HepG2 (cell line): ENCODE data around the gene LSM12. TPM values are rescaled to one million over a fixed set of nuclear protein-coding genes. Genes with fewer than 3 reads are reported as not detected.

ENCODE experiments used
- ATAC-seq: fragments of 200-7000 bp; cut with Tn5 transposase; 3 replicates; pipeline ENCODE4 v1.9.1; 2020; ENCODE audit warnings: mild to moderate bottlenecking, moderate library complexity
- BruUV-seq: library from RNA; stranded (reverse); fragments of 400-500 nt; replicated peaks from 2 replicates; lab custom pipeline; 2021; lab: Mats Ljungman, UMichigan
- CTCF ChIA-PET: fragments of 300-600 bp; formaldehyde crosslinking; extraction: SDS; loops from one replicate; lab custom pipeline; 2021; ENCODE audit warnings: low total read pairs, inconsistent platforms, low intra/inter-chr PET ratio; lab: Yijun Ruan, JAX
- POLR2A ChIA-PET: fragments of 350-600 bp; sonication (Branson Sonifier 250); formaldehyde crosslinking; loops from one replicate; lab custom pipeline; 2020; ENCODE audit warnings: antibody characterized with exemption, inconsistent platforms; lab: Yijun Ruan, JAX
- DNase-seq: peaks from one replicate; pipeline ENCODE4 v3.0.0-alpha.2; 2015; ENCODE audit warnings: low spot score
- FAIRE-seq: peaks from 3 replicates; lab custom pipeline; 2011; peaks lifted over from hg19 to GRCh38; lab: Jason Lieb, UNC
- H2AFZ ChIP-seq: one replicate; pipeline ENCODE4 v1.6.1; 2011; ENCODE audit warnings: low read length, inconsistent platforms
- H3K27ac ChIP-seq: fragments of 300-600 bp; 3 replicates; pipeline ENCODE4 v1.8.0; 2011; ENCODE audit warnings: mixed run types, mild to moderate bottlenecking, mixed read lengths, low read length, inconsistent platforms; ENCODE audit not compliant: insufficient read depth; ENCODE audit errors: extremely low read length
- H3K27me3 ChIP-seq, 2 experiments: fragments of 200-600 bp in 1 of 2; 2 replicates in 1 of 2; 3 replicates in 1 of 2; pipeline versions ENCODE4 v1.6.0 to v1.8.0; 2011; ENCODE audit warnings: low read length in 2 of 2, mild to moderate bottlenecking in 2 of 2, moderate library complexity in 2 of 2, inconsistent platforms in 1 of 2; ENCODE audit not compliant: insufficient read depth in 2 of 2, control insufficient read depth in 1 of 2
- H3K36me3 ChIP-seq, 2 experiments: fragments of 200-600 bp in 1 of 2; replicated peaks in 1 of 2; 2 replicates in 1 of 2; 3 replicates in 1 of 2; pipeline versions ENCODE4 v1.5.1 to v1.8.0; 2011; ENCODE audit warnings: low read length in 2 of 2, inconsistent platforms in 1 of 2; ENCODE audit not compliant: insufficient read depth in 2 of 2, control insufficient read depth in 1 of 2
- H3K4me1 ChIP-seq: 2 replicates; pipeline ENCODE4 v1.5.1; 2012; ENCODE audit warnings: low read length, inconsistent platforms; ENCODE audit not compliant: insufficient read depth
- H3K4me2 ChIP-seq: 2 replicates; pipeline ENCODE4 v1.6.0; 2011; ENCODE audit warnings: low read depth, low read length, inconsistent platforms
- H3K4me3 ChIP-seq, 3 experiments: fragments of 200-600 bp in 1 of 3; sonication (generic), shearing (Covaris generic) in 1 of 3; replicated peaks in 1 of 3; 2 replicates each; pipeline ENCODE4 v1.5.1; 2011 to 2016; ENCODE audit warnings: low read length in 3 of 3, inconsistent platforms in 2 of 3, low read depth in 2 of 3, mild to moderate bottlenecking in 2 of 3, control low read depth in 1 of 3, mixed read lengths in 1 of 3; ENCODE audit not compliant: insufficient read depth in 1 of 3
- H3K79me2 ChIP-seq: one replicate; pipeline ENCODE4 v1.6.1; 2011; ENCODE audit warnings: low read length, inconsistent platforms; ENCODE audit not compliant: insufficient read depth
- H3K9ac ChIP-seq: 2 replicates; pipeline ENCODE4 v1.6.0; 2011; ENCODE audit warnings: mild to moderate bottlenecking, low read depth, low read length, inconsistent platforms; ENCODE audit not compliant: insufficient read depth
- H3K9me3 ChIP-seq: 2 replicates; pipeline ENCODE4 v1.5.1; 2012; ENCODE audit warnings: mild to moderate bottlenecking, low read length
- H4K20me1 ChIP-seq: 2 replicates; pipeline ENCODE4 v1.6.0; 2011; ENCODE audit warnings: inconsistent platforms, mild to moderate bottlenecking, low read length, moderate library complexity; ENCODE audit not compliant: insufficient read depth
- CBFB ChIP-seq: sonication (generic); formaldehyde crosslinking; IDR thresholded peaks from 2 replicates; pipeline ENCODE4 v1.4.0; 2020; ENCODE audit warnings: missing genetic modification reagents
- EED ChIP-seq: sonication (generic); formaldehyde crosslinking; IDR thresholded peaks from 2 replicates; pipeline ENCODE4 v1.5.0; 2020; ENCODE audit warnings: mild to moderate bottlenecking, missing genetic modification reagents
- FOXK2 ChIP-seq: fragments of 450-650 bp; IDR thresholded peaks from 2 replicates; pipeline ENCODE4 v1.6.1; 2016
- NPAS2 ChIP-seq: sonication (generic); formaldehyde crosslinking; IDR thresholded peaks from 2 replicates; pipeline ENCODE4 v1.8.0; 2022; ENCODE audit warnings: mild to moderate bottlenecking, missing genetic modification reagents, borderline replicate concordance
- PATZ1 ChIP-seq: sonication (generic); formaldehyde crosslinking; IDR thresholded peaks from 2 replicates; pipeline ENCODE4 v1.4.0; 2020; ENCODE audit warnings: missing genetic modification reagents
- RBM39 ChIP-seq: fragments of 200-400 bp; formaldehyde crosslinking; IDR thresholded peaks from one replicate; pipeline ENCODE4 v1.6.1; 2018; ENCODE audit warnings: antibody characterized with exemption, mild to moderate bottlenecking, low read depth, low read length; ENCODE audit not compliant: poor library complexity, severe bottlenecking
- SMAD1 ChIP-seq: sonication (generic); formaldehyde crosslinking; IDR thresholded peaks from 2 replicates; pipeline ENCODE4 v1.4.0; 2020; ENCODE audit warnings: missing genetic modification reagents, low read depth, mild to moderate bottlenecking, borderline replicate concordance
- SMC3 ChIP-seq: IDR thresholded peaks from 2 replicates; pipeline ENCODE4 v1.6.1; 2011; ENCODE audit warnings: low read length, improper control_type of control experiment
- TARDBP ChIP-seq: sonication (generic); formaldehyde crosslinking; IDR thresholded peaks from 2 replicates; pipeline ENCODE4 v1.8.0; 2022; ENCODE audit warnings: mild to moderate bottlenecking, missing genetic modification reagents
- TBX2 ChIP-seq: sonication (generic); formaldehyde crosslinking; IDR thresholded peaks from 2 replicates; pipeline ENCODE4 v1.5.0; 2020; ENCODE audit warnings: missing genetic modification reagents, mild to moderate bottlenecking, borderline replicate concordance
- XRCC5 ChIP-seq: fragments of 200-400 bp; formaldehyde crosslinking; optimal IDR thresholded peaks from 2 replicates; pipeline ENCODE3; 2017; ENCODE audit warnings: mild to moderate bottlenecking, low read length
- ZBTB7B ChIP-seq: sonication (generic); formaldehyde crosslinking; IDR thresholded peaks from 2 replicates; pipeline ENCODE4 v1.4.0; 2020; ENCODE audit warnings: missing genetic modification reagents
- ZNF121 ChIP-seq: sonication (generic); formaldehyde crosslinking; IDR thresholded peaks from 2 replicates; pipeline ENCODE4 v1.5.0; 2020; ENCODE audit warnings: mild to moderate bottlenecking, missing genetic modification reagents
- ZNF557 ChIP-seq: sonication (generic); formaldehyde crosslinking; IDR thresholded peaks from 2 replicates; pipeline ENCODE4 v1.4.0; 2020; ENCODE audit warnings: missing genetic modification reagents
- ZNF572 ChIP-seq: sonication (generic); formaldehyde crosslinking; IDR thresholded peaks from 2 replicates; pipeline ENCODE4 v1.5.1; 2020; ENCODE audit warnings: mild to moderate bottlenecking, missing genetic modification reagents
- ZNF687 ChIP-seq: sonication (generic); formaldehyde crosslinking; IDR thresholded peaks from 2 replicates; pipeline ENCODE4 v1.5.1; 2020; ENCODE audit warnings: mild to moderate bottlenecking, missing genetic modification reagents, moderate library complexity
- WGBS: methylation state at CpG from one replicate; pipeline ENCODE4 v1.1.6; 2017; ENCODE audit warnings: low lambda C conversion rate; 5-methylcytosine and 5-hydroxymethylcytosine counted together
- in situ Hi-C: cut with HindIII; loops from 2 replicates; pipeline ENCODE4 v1.10.0; 2017; ENCODE audit warnings: low pct_unique_long_range_greater_than_20kb; ENCODE audit not compliant: extremely low pct_ligation_motif_present
- intact Hi-C: fragments of 100-400 bp; cut with micrococcal nuclease; formaldehyde crosslinking; loops from one replicate; pipeline ENCODE4 v1.10.0; 2022; ENCODE audit not compliant: unreplicated experiment
- polyA plus RNA-seq, 8 experiments: library from polyadenylated mRNA; depleted of rRNA in 3 of 8; stranded (reverse) in 7 of 8; unstranded in 1 of 8; fragments of >200 nt; fragmentation: Illumina TruSeq in 4 of 8; extraction: Trizol in 4 of 8; gene quantifications; 2 replicates each; pipeline versions ENCODE4 v1.2.1 to v1.2.3, GENCODE V29; 2011 to 2016; ENCODE audit warnings: low read depth in 4 of 8, missing spikeins in 1 of 8, mixed read lengths in 1 of 8; ENCODE audit not compliant: insufficient read depth in 1 of 8
- total RNA-seq, 5 experiments: library from RNA; depleted of rRNA; stranded (reverse); fragments of >200 nt; fragmentation: Illumina TruSeq; extraction: Trizol; gene quantifications; 2 replicates each; pipeline ENCODE4 v1.2.3, GENCODE V29; 2016; ENCODE audit warnings: low read depth in 1 of 5

Gene LSM12
- total and polyA plus RNA-seq, 2 of the 13 experiments (the other 11 are each of a cell fraction or from before 2014, with no cell fraction given), result 52.8 to 55.7 TPM

GRCh38 chr17:44115585-44116415 is 49.3 kb upstream of the LSM12 start:
- in situ Hi-C loops (no loop called here), intact Hi-C loops (loop anchor here (1.0 kb wide), 1 partner anchor 32 kb away; no protein-coding TSS in a partner anchor)
- Histone ChIP-seq H3K4me2 (no peak overlapping the region), H3K4me1 (peaks cover 51% of the 10 kb centered on the region), H4K20me1 (peaks cover 32% of the 10 kb centered on the region; the same call in 1 of the 2 replicates), H3K27ac (no peak overlapping the region), H3K36me3 (no peaks in the 10 kb centered on the region; a peak in 2 of 5 replicates), H3K4me3 (no peak overlapping the region), H2AFZ (no peak overlapping the region), H3K9me3 (no peaks in the 10 kb centered on the region), H3K27me3 (peaks cover 0 to 2% of the 10 kb centered on the region in 2 experiments; a peak in 1 of 5 replicates), H3K9ac (no peak overlapping the region), H3K79me2 (peaks cover 2% of the 10 kb centered on the region)
- ChIA-PET POLR2A (interaction anchor here (1.0 to 1.9 kb wide), 13 partner anchors 8 to 114 kb away, joined by 3 to 10 read pairs (median 4); partner anchors contain the start of genes G6PC3, HDAC5 and LSM12), CTCF (interaction anchor here (0.8 to 3.4 kb wide), 5 partner anchors 8 to 52 kb away, joined by 3 to 80 read pairs (median 6); partner anchors contain the start of gene HDAC5)
- FAIRE-seq, result peak; percentile 56
- WGBS, result 49% methylated on average over 11 of the region's 11 CpGs
- BruUV-seq, result no TSS peak
- no peak for DNase-seq
- peak; percentile 16; the same call in 2 of the 3 replicates for ATAC-seq
- TF ChIP-seq ZNF557, result 0 out of 2 replicates have a peak, but pooled peaks have one; percentile 16
- TF ChIP-seq TARDBP (CRISPR knock-in tag), result no peak
- TF ChIP-seq RBM39, result peak; percentile 53
- TF ChIP-seq SMAD1 (CRISPR knock-in tag), result no peak
- no peak for TF ChIP-seq NPAS2 (CRISPR knock-in tag)
- TF ChIP-seq EED (CRISPR knock-in tag), result peak; percentile 60; the same call in 1 of the 2 replicates
- TF ChIP-seq ZBTB7B (CRISPR knock-in tag), result 0 out of 2 replicates have a peak, but pooled peaks have one; percentile 51
- peak; percentile 87 for TF ChIP-seq SMC3
- TF ChIP-seq PATZ1 (CRISPR knock-in tag), result peak; percentile 81
- TF ChIP-seq TBX2 (CRISPR knock-in tag), result 0 out of 2 replicates have a peak, but pooled peaks have one; percentile 25
- peak; percentile 63 for TF ChIP-seq XRCC5
- peak; percentile 62 for TF ChIP-seq ZNF687
- TF ChIP-seq ZNF121, result peak; percentile 47
- 0 out of 2 replicates have a peak, but pooled peaks have one; percentile 38 for TF ChIP-seq ZNF572 (CRISPR knock-in tag)
- no peak for TF ChIP-seq FOXK2
- TF ChIP-seq CBFB (CRISPR knock-in tag), result no peak
